ENCODE data around the gene PHPT1. TPM values are rescaled to one million over a fixed set of nuclear protein-coding genes. Genes with fewer than 3 reads are reported as not detected.
"Not testable (repeated sequence)": the region's sequence is repeated elsewhere in the genome, so short reads cannot be mapped to it uniquely, and the experiment has no call there.

Gene PHPT1
- total RNA-seq, 1 donor from 2014 or later = 192 TPM

DNA sequence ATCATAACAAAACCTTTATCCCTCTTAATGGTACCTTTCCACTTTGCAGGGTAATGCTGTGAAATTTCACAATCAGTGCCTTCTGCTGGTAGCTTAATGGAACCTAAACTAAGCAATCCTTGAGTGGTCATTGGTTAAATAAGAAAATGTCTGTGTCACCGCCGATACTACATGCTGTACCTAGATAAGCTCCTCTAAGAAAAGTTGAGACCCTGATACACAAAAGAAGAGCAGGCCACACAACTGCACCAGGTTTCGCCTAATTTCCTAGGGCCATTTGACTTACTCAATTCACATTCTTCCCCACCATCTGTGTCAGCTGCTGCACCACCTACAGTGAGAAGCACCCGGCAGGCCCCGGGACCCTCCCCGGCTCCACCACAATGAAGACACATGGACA lies 25.9 kb downstream of the PHPT1 start:
- H3K4me3 Mint-ChIP-seq (ENCODE audit: unreplicated experiment) = no peak overlapping the region
- H3K9me3 Mint-ChIP-seq (ENCODE audit: low read depth) = peaks cover 2% of the 10 kb centered on the region
- H3K4me1 Mint-ChIP-seq (ENCODE audit: low read depth) = no peaks in the 10 kb centered on the region
- no peaks in the 10 kb centered on the region for H3K36me3 Mint-ChIP-seq (ENCODE audit: low read depth)
- TF ChIP-seq, protein P1, sequence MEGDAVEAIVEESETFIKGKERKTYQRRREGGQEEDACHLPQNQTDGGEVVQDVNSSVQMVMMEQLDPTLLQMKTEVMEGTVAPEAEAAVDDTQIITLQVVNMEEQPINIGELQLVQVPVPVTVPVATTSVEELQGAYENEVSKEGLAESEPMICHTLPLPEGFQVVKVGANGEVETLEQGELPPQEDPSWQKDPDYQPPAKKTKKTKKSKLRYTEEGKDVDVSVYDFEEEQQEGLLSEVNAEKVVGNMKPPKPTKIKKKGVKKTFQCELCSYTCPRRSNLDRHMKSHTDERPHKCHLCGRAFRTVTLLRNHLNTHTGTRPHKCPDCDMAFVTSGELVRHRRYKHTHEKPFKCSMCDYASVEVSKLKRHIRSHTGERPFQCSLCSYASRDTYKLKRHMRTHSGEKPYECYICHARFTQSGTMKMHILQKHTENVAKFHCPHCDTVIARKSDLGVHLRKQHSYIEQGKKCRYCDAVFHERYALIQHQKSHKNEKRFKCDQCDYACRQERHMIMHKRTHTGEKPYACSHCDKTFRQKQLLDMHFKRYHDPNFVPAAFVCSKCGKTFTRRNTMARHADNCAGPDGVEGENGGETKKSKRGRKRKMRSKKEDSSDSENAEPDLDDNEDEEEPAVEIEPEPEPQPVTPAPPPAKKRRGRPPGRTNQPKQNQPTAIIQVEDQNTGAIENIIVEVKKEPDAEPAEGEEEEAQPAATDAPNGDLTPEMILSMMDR (IDR thresholded peaks at IDR 0.05) = no peak
- H3K27ac Mint-ChIP-seq (ENCODE audit: unreplicated experiment) = no peak overlapping the region
- no peak for DNase-seq (ENCODE audit: low spot score)
- H3K27me3 Mint-ChIP-seq (ENCODE audit: low read depth) = peaks cover 3% of the 10 kb centered on the region

DNA sequence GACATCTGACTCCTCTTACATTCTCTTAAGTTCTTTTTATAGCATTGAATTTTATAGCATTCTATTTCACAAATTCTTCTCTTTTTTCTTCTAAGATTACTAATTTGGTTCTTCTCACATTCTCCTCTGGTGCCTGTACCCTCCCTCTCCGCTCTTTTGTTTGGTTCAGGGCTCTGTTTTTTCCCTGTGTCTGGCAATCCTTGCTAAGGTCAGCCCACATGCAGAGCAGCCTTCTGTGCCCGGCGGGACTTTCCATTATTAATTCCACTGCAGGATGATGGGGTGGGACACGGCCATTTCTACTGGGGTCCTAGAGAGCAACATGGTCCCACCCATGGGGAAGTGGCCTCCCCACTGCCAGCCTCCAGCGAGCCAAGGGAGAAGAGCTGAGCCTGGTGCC lies 27.3 kb downstream of the PHPT1 start:
- H3K27me3 Mint-ChIP-seq (ENCODE audit: low read depth) = peaks cover 3% of the 10 kb centered on the region
- no peak overlapping the region for H3K27ac Mint-ChIP-seq (ENCODE audit: unreplicated experiment)
- H3K4me1 Mint-ChIP-seq (ENCODE audit: low read depth) = peaks cover 1% of the 10 kb centered on the region
- TF ChIP-seq, protein P1 (IDR thresholded peaks at IDR 0.05) = no peak
- DNase-seq (ENCODE audit: low spot score) = no peak
- H3K9me3 Mint-ChIP-seq (ENCODE audit: low read depth) = peaks cover 2% of the 10 kb centered on the region
- H3K4me3 Mint-ChIP-seq (ENCODE audit: unreplicated experiment) = no peak overlapping the region
- no peaks in the 10 kb centered on the region for H3K36me3 Mint-ChIP-seq (ENCODE audit: low read depth)

DNA sequence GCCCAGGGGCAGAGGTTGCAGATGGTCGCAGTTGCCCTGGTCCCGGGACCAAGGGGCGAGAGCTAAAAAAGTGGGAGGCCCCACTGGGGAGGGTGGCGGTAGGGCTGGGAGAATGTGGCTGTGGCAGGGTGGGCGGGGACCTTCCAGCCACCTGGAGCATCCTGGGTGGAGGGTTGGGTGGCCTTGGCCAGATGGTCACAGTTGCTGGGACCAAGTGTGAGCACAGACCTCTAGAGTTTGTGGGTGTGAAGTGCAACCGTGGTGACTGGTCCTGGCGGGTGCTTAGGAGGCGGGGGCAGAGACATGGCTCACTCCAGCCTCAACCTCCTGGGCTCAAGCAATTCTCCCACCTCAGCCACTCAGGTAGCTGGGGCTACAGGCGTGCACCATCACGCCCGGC lies 31.4 kb downstream of the PHPT1 start:
- no peak for DNase-seq (ENCODE audit: low spot score)
- no peak overlapping the region for H3K4me3 Mint-ChIP-seq (ENCODE audit: unreplicated experiment)
- peaks cover 19% of the 10 kb centered on the region for H3K4me1 Mint-ChIP-seq (ENCODE audit: low read depth)
- no peaks in the 10 kb centered on the region for H3K36me3 Mint-ChIP-seq (ENCODE audit: low read depth)
- TF ChIP-seq, protein P1 (IDR thresholded peaks at IDR 0.05) = no peak
- peaks cover 3% of the 10 kb centered on the region for H3K27me3 Mint-ChIP-seq (ENCODE audit: low read depth)
- no peak overlapping the region for H3K27ac Mint-ChIP-seq (ENCODE audit: unreplicated experiment)
- no peaks in the 10 kb centered on the region for H3K9me3 Mint-ChIP-seq (ENCODE audit: low read depth)

DNA sequence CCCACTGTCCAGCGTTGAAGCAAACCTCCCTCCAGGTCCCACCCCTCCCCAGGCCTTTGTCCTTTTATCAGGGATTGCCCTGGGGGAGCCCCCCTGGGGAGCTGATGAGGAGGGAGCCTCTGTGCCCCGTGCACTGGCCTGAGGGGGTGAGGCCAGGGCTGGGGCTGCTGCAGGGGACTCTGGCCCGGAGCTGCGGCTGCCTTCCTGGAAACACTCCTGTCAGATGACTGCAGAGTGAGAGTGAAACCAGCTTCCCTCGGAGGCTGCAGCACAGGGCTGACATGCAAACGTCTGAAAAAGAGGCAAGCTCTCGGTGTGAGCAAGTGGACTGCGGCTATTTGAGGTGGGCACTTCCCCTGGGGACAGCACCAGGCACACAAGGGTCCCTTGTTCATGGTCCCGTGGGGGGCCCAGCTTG lies 32.5 kb downstream of the PHPT1 start:
- DNase-seq (ENCODE audit: low spot score) = no peak
- no peaks in the 10 kb centered on the region for H3K27me3 Mint-ChIP-seq (ENCODE audit: low read depth)

DNA sequence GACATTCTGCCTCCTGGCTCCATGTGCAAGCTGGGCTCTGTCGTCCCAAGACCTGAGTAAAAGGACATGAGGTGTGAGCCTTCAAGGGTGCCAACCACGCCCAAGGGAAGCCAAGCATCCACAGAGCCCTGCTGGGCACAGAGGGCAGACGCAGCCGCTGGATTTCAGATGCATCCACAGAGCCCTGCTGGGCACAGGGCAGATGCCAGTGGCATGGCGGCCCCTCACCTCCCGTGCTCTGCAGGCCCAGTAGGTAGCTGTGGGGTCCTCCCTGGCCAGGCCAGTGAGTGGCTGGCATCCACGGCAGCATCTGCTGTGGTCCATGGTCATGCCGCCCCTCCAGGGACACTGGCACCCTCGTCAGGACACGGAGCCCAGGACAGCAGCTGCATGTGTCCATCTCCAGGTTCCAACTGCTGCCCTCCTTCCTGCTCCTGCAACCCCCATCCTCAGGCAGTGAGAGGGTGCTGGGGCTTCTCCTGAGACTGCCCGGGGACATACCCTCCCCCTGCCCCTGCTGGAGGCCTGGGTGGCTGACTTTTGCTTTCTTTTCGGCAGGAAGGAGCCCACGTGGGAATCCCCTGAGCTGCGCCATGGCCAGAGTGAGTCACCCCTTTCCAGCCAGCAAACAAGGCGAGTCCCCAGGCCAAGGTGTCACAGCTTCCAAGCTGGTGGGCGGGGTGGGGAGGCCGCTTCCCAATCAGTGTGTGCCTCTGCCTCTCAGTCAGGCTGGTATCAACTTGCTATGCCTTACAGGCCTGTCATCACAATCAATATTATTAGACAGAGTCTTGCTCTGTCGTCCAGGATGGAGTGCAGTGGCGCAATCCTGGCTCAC lies 33.1 kb downstream of the PHPT1 start:
- no peak for DNase-seq (ENCODE audit: low spot score)
- TF ChIP-seq, protein P1 (IDR thresholded peaks at IDR 0.05) = no peak
- H3K27me3 Mint-ChIP-seq (ENCODE audit: low read depth) = no peaks in the 10 kb centered on the region
- no peak overlapping the region for H3K27ac Mint-ChIP-seq (ENCODE audit: unreplicated experiment)
- H3K9me3 Mint-ChIP-seq (ENCODE audit: low read depth) = no peaks in the 10 kb centered on the region
- peaks cover 24% of the 10 kb centered on the region for H3K4me1 Mint-ChIP-seq (ENCODE audit: low read depth)
- no peak overlapping the region for H3K4me3 Mint-ChIP-seq (ENCODE audit: unreplicated experiment)
- no peaks in the 10 kb centered on the region for H3K36me3 Mint-ChIP-seq (ENCODE audit: low read depth)

More for the DNA sequence above, 32.5 kb downstream of the PHPT1 start:
- H3K36me3 Mint-ChIP-seq (ENCODE audit: low read depth) = no peaks in the 10 kb centered on the region
- H3K4me3 Mint-ChIP-seq (ENCODE audit: unreplicated experiment) = no peak overlapping the region
- TF ChIP-seq, protein P1 (IDR thresholded peaks at IDR 0.05) = no peak
- no peaks in the 10 kb centered on the region for H3K9me3 Mint-ChIP-seq (ENCODE audit: low read depth)
- peaks cover 20% of the 10 kb centered on the region for H3K4me1 Mint-ChIP-seq (ENCODE audit: low read depth)
- no peak overlapping the region for H3K27ac Mint-ChIP-seq (ENCODE audit: unreplicated experiment)

DNA sequence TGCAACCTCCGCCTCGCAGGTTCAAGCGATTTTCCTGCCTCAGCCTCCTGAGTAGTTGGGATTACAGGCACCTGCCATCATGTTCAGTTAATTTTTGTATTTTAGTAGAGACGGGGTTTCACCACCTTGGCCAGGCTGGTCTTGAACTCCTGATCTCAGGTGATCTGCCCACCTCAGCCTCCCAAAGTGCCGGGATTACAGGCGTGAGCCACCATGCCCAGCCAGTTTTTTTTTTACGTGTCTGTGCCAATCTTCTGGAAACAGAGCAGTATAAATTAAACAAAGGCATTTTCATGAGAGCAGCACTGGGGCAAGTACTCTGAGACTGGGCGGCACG lies 33.7 kb downstream of the PHPT1 start:
- not testable (repeated sequence) for H3K27ac Mint-ChIP-seq (ENCODE audit: unreplicated experiment); H3K36me3 Mint-ChIP-seq (ENCODE audit: low read depth); H3K9me3 Mint-ChIP-seq (ENCODE audit: low read depth); H3K4me3 Mint-ChIP-seq (ENCODE audit: unreplicated experiment); DNase-seq (ENCODE audit: low spot score); H3K27me3 Mint-ChIP-seq (ENCODE audit: low read depth)
- peaks cover 28% of the 10 kb centered on the region for H3K4me1 Mint-ChIP-seq (ENCODE audit: low read depth)

DNA sequence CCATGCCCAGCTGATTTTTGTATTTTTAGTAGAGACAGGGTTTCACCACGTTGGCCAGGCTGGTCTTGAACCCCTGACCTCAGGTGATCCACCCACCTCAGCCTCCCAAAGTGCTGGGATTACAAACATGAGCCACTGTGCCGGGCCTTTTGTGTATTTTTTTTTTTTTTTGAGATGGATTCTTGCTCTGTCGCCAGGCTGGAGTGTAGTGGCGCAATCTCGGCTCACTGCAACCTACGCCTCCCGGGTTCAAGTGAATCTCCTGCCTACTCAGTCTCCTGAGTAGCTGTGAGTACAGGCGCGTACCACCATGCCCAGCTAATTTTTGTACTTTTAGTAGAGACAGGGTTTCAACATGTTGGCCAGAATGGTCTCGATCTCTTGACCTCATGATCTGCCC lies 34.5 kb downstream of the PHPT1 start:
- H3K4me1 Mint-ChIP-seq (ENCODE audit: low read depth) = peaks cover 28% of the 10 kb centered on the region

More for the DNA sequence above, 34.5 kb downstream of the PHPT1 start:
- not testable (repeated sequence) for H3K4me3 Mint-ChIP-seq (ENCODE audit: unreplicated experiment); H3K27me3 Mint-ChIP-seq (ENCODE audit: low read depth); DNase-seq (ENCODE audit: low spot score); H3K27ac Mint-ChIP-seq (ENCODE audit: unreplicated experiment); H3K36me3 Mint-ChIP-seq (ENCODE audit: low read depth); H3K9me3 Mint-ChIP-seq (ENCODE audit: low read depth)
